ENCODE data around the gene PTPRB.

The PTPRB gene

GRCh38 chr12:70635755-70636154, 1.5 kb downstream of the PTPRB start:
- TF ChIP-seq SIN3A (IDR thresholded peaks at IDR 0.05; ENCODE audit: borderline replicate concordance, insufficient read depth, low read length), result no peak
- no peak for TF ChIP-seq FOXP2 (optimal IDR thresholded peaks at IDR 0.05; ENCODE audit: borderline replicate concordance, extremely low read depth, extremely low read length, insufficient read depth)
- TF ChIP-seq POLR2AphosphoS5 (IDR thresholded peaks at IDR 0.05; ENCODE audit: low read depth, low read length), result no peak
- TF ChIP-seq TAF1 (IDR thresholded peaks at IDR 0.05; ENCODE audit: borderline replicate concordance, insufficient read depth, low read length), result no peak
- TF ChIP-seq REST (IDR thresholded peaks at IDR 0.05; ENCODE audit: insufficient read depth in 1 of 2, low read depth in 2 of 2, low read length in 2 of 2), result no peak

- TF ChIP-seq POLR2AphosphoS5 (IDR thresholded peaks at IDR 0.05; ENCODE audit: low read depth, low read length) (no peak), TAF1 (IDR thresholded peaks at IDR 0.05; ENCODE audit: borderline replicate concordance, insufficient read depth, low read length) (no peak)
Measured at GRCh38 chr12:70628701-70629480, 8.3 kb downstream of the PTPRB start.

- TF ChIP-seq SIN3A (IDR thresholded peaks at IDR 0.05; ENCODE audit: borderline replicate concordance, insufficient read depth, low read length) (no peak), REST (IDR thresholded peaks at IDR 0.05; ENCODE audit: insufficient read depth in 1 of 2, low read depth in 2 of 2, low read length in 2 of 2) (no peak), FOXP2 (optimal IDR thresholded peaks at IDR 0.05; ENCODE audit: borderline replicate concordance, extremely low read depth, extremely low read length, insufficient read depth) (no peak), POLR2AphosphoS5 (IDR thresholded peaks at IDR 0.05; ENCODE audit: low read depth, low read length) (no peak), TAF1 (IDR thresholded peaks at IDR 0.05; ENCODE audit: borderline replicate concordance, insufficient read depth, low read length) (no peak)
Measured at GRCh38 chr12:70627677-70628076, 9.6 kb downstream of the PTPRB start.

- no peak for TF ChIP-seq POLR2AphosphoS5 (IDR thresholded peaks at IDR 0.05; ENCODE audit: low read depth, low read length)
- TF ChIP-seq SIN3A (IDR thresholded peaks at IDR 0.05; ENCODE audit: borderline replicate concordance, insufficient read depth, low read length), result no peak
- TF ChIP-seq TAF1 (IDR thresholded peaks at IDR 0.05; ENCODE audit: borderline replicate concordance, insufficient read depth, low read length), result no peak
- no peak for TF ChIP-seq FOXP2 (optimal IDR thresholded peaks at IDR 0.05; ENCODE audit: borderline replicate concordance, extremely low read depth, extremely low read length, insufficient read depth)
- no peak for TF ChIP-seq REST (IDR thresholded peaks at IDR 0.05; ENCODE audit: insufficient read depth in 1 of 2, low read depth in 2 of 2, low read length in 2 of 2)
Measured at GRCh38 chr12:70626180-70626579, 11.0 kb downstream of the PTPRB start.

- no peak for TF ChIP-seq FOXP2 (optimal IDR thresholded peaks at IDR 0.05; ENCODE audit: borderline replicate concordance, extremely low read depth, extremely low read length, insufficient read depth)
- TF ChIP-seq POLR2AphosphoS5 (IDR thresholded peaks at IDR 0.05; ENCODE audit: low read depth, low read length), result no peak
- TF ChIP-seq SIN3A (IDR thresholded peaks at IDR 0.05; ENCODE audit: borderline replicate concordance, insufficient read depth, low read length), result no peak
- no peak for TF ChIP-seq REST (IDR thresholded peaks at IDR 0.05; ENCODE audit: insufficient read depth in 1 of 2, low read depth in 2 of 2, low read length in 2 of 2)
- no peak for TF ChIP-seq TAF1 (IDR thresholded peaks at IDR 0.05; ENCODE audit: borderline replicate concordance, insufficient read depth, low read length)
Measured at GRCh38 chr12:70619471-70620152, 17.6 kb downstream of the PTPRB start.

All from PFSK-1 (cell line).